NCI-H526 (cell line): ENCODE results near the gene ICA1L.
"Not testable (repeated sequence)": the region's sequence is repeated elsewhere in the genome, so short reads cannot be mapped to it uniquely, and the experiment has no call there.

Experiments used
- DNase-seq, 2 experiments: peaks; one replicate each; lab custom pipeline; 2025; lab: John Stamatoyannopoulos, UW

The ICA1L gene

DNA sequence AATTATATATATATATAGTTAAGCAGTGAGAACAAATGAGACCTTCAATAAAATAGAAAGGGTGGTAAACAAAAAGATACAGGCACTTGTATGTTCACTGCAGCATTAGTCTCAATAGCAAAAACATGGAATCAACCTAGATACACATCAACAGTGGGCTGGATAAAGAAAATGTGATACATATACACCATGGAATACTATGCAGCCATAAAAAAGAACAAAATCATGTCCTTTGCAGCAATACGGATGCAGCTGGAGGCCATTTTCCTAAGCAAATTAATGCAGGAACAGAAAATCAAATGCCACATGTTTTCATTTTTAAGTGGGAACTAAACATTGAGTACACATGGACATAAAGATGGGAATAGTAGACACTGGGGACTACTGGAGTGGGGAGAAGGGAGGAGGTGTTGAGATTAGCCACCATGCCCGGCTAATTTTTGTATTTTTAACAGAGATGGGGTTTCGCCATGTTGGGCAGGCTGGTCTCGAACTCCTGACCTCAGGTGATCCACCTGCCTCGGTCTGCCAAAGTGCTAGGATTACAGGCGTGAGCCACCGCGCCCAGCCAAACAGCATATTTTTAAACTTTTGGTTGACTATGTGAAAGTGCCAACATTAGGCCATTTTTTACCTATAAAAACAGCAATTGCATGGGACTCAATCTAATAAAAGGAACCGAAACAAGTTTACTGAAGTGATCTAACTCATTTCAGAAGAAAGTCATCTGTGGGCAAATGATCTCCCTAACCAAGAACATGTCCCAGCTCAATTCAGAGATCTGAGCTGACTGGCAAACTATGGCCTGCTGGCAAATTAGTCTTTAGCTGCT, 23.7 kb downstream of the ICA1L start:
- no peak for DNase-seq

DNA sequence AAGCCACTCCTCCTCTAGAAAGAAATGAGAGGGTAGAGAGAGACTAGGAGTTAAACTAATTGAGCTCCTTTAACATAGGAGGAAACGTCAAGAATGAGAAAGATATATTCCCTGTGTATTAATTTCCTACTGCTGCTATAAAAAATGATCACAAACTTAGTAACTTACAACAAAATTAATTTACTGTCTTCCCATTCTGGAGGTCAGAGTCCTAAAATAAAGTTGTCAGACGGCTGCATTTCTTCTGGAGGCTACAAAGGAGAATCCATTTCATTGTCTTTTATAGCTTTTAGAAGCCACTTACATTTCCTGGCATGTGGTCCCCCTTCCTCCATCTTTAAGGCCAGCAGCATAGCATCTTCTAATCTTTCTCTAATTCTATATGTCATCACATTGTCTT, 26.9 kb downstream of the ICA1L start:
- DNase-seq: no peak

DNA sequence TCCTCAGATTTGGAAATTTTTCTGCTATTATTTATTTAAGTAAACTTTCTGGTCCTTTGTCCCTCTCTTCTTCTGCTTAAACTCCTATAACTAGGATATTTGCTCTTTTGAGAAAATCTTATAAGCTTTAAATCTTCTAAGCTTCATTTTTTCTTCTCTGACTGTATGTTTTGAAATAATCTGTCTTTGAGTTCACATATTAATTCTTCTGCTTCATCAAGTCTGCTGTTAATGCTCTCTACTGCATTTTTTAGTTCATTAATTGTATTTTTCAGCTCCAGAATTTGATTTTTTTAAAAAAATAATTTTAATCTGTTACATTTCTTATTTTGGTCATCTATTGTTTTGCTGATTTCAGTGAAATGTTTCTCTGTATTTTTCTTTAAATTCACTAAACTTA, 28.9 kb downstream of the ICA1L start:
- DNase-seq: no peak

DNA sequence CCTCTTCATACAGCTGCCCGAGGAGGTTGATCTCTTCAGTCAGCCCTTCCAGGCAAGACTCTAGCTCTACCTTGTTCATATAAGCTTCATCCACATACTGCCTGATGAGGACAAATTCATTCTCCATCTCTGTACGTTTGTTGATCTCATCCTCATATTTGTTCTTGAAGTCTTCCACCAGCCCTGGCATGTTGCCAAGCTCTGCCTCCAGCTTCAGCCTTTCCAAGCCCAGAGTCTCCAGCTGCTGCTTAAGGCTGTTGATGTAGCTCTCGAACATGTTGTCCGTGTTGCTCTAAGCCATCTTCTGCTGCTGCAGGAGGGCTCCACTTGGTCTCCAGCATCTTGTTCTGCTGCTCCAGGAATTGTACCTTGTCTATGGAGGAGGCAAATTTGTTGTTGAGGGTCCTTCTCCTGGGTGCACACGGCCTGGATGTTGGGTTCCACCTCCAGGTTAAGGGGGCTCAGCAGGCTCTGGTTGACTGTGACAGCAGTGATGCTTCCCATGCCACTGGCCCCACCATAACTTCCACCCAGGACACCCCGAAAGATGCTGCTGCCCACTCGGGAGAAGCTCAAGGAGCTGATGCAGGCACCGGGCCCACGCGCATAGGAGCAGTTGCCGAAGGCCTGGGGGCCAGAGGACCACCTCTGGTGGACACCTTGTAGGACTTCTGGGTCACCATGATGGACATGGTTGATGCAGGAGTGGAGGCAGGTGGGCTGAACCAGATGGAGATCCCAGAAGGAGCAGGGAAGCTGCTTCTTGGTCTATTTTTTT, 30.3 kb downstream of the ICA1L start:
- no peak for DNase-seq

DNA sequence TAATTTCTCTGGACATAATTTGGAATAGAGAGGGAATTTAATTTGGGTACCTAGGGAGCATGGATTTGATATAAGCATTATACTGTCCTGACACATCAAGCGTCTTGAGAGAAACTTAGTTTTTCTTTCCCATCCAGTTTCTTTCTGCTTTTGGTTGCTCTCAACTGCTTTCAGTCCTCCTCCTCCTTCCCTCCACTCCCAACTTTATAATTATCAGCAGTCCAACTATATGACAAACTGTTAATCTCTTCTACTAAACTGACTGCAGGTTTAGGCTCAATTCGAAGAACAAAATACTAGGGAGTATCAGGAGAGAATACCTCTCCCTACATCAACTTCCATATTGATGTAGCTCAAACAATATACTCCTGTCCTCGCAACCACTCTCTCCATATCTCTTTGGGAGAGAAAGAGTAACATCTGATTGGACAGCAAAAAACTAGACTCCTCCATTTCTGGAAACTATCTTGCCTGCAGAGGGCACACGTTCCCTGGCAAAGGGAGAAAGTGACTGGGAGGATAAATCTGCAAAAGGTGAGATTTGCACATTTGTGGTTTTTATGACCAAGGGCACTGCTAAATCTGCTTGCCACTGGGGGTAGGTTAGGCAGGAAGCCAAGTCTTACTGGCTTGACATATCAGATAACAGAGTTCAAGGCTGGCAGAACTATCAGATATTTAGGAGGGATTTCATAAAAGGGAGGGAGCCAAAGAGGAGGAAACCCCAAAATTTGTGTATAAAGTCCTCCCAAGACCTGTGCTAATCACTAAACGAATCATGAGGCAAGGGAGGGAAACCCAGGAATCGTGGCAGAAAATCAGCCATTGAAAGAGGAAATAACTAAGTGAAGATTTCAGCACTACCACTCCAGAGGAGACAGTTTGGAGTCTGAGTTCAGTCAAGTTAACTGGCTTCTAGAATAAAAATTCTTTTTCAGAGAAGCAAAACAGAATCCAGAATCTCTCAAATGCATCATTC, 40.0 kb downstream of the ICA1L start:
- peak; percentile 15 to 65 for DNase-seq

DNA sequence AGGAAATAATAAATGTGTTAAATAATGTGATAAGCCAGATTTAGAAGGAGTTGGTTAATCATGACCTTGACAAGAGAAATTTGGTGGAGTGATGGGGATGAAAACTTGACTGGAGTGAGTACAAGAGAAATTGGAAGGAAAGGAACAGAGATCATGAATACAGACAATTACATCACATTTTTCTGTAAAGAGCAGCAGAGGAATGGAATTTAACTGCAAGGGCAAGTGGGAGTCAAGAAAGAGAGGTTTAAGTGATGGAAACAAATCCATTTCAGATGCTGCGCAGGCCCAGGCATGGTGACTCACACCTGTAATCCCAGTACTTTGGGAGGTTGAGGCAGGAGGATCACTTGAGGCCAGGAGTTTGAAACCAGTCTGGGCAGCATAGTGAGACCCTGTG, 46.7 kb downstream of the ICA1L start:
- DNase-seq: no peak

DNA sequence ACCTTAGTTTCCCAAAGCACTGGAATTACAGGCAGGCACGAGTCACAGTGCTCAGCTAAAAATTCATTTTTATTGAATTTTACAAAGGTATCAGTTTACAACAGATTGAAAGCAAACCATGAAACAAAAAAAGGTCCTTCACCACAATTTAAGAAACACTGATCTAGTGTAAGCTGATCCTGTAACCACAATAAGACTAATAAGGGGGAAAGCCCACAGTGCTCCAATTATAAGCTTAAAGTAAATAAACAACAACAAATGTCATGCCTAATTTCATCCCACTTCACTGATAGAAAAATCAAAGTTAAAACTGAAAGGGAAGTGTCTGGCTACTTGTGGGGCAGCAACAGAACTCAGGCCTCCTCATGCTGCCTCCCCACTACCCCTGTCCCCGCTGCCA, 49.2 kb downstream of the ICA1L start:
- DNase-seq: no peak

DNA sequence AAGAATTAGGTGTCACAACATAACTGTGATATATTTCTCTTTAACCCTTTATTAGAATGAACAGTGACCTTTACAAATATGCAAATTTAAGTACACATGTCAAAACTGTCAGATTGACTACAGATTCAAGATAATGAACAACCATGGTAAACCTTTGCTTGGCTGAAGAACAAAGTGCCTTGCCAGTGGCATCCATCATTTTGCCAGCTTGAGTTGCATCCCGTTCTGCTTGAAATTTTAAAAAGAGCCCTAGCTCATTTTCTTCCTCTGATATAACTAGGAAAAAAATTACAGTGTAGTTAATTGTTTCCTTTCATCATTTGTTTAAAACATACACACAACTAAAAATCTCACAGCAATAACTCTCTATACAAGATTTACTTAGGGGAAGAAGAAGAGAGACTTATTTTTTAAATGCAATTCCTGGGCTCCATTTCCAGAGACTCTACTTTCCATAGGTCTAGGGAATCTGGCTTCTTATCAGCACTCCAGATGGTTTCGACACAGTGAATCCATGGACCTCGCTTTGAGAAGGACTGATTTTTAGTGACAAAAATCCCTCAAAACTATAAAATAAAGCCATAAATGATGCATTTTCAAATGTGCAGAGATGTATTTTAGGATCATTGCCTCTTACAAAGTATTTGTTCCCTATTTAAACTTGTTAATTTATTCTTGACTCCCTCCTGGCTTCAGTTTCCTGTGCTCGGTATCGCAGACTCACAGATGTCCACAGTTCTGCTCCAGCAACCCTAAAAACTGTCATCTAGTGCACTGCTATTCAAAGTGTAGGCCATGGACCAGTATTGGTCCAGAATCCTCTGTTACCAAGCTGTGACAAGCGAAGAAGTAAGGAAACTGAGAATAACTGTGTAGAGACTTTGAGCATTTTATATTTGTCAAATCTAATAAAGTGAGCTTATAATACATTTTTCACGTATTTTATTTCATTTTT, 50.1 kb downstream of the ICA1L start:
- DNase-seq: no peak

DNA sequence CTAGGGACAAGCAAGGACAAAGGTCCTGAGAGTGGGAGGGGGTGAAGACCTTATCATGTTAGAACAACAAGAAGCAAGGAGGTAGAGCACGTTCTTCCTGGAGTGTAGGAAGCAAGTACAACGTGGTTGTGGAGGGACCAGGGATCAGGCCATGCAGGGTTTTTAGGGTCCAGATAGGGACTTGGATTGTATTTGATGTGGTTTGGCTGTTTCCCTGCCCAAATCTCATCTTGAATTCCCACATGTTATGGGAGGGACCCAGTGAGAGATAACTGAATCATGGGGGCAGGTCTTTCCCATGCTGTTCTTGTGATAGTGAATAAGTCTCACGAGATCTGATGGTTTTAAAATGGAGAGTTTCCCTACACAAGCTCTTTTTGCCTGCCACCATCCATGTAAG, 53.2 kb downstream of the ICA1L start:
- no peak for DNase-seq

DNA sequence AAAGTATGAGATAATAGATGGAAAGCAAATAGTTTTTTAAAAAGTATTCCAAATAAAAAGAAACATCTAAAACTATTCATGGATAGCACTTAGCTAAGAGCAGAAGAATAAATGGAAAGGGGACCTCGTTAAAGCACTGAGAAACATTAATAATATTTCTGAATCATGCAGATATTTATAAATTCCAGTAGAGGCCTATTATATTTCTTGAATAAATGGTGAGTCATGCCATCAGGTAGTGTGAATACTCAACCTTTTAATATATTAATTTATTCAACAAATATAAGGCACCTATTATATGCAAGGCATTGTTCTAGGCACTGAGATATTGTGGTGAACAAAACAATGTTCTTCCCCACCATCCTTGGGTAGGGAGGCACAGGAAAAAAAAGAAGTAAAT, 53.8 kb downstream of the ICA1L start:
- DNase-seq: no peak

DNA sequence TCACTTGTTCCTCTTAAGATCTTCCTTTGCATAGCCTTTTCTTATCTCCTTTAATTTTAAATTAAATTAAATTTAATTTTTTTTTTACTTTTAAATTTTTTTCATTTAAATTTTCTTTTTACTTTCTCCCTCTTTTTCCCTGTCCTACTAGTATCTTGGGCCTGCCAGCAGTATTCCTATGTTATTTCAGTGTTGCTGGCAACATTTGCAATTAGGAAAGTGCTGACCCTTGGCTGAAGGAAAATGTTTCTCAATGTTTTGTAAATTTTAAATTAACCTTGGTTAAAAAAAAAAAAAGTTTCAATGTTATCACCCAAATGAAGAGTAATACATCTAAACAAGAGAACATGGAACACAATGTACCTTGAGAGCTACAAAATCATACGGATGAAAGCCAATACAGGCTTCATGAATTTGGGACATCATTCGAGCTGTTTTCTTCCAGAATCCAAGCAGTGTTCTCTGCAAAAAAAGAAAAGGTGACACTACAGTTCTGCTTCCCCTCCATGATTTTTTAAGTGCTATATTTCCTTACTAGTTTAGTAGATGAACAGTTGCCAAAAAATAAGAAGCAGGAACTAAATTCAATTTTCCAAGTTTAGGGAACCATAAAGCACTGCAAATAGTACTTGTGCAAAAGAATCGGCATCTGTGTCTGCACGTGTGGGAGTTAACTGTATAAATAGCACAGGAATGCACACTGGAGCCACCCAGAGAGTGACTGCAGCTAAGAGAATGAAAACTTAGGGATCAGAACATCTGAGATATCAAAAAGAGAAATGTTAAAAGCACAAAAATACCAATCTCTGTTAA, 55.8 kb downstream of the ICA1L start:
- DNase-seq: no peak

DNA sequence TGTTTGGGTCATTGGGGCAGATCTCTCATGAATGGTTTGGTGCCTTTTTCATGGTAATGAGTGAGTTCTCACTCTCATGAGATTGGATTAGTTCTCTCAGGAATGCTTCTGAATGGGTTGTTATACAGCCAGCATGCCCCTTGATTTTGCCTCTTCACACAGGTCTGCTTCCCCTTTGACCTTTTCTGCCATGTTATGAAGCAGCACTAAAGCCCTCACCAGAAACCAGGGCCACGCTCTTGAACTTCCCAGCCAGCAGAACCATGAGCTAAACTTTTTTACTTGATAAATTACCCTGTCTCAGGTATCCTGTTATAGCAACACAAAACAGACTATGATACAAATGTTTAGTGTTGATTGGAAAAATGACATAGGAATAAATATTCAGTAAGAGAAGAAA, 57.3 kb downstream of the ICA1L start:
- DNase-seq: no peak

DNA sequence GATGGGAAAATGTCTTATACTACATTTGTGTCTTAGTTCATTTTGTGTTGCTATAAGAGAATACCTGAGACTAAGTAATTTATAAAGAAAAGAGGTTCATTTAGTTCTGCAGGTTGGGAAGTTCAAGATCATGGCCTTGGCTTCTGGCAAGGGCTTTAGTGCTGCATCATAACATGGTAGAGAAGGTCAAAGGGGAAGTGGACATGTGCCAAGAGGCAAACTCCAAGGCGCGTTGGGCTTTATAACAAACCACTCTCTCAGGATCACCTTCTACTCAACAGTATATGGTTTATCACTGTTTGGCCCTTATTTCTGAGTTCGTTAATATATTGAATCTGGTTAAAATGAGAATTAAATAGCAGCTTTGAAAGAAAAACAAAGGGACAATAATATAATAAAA, 58.2 kb downstream of the ICA1L start:
- no peak for DNase-seq

DNA sequence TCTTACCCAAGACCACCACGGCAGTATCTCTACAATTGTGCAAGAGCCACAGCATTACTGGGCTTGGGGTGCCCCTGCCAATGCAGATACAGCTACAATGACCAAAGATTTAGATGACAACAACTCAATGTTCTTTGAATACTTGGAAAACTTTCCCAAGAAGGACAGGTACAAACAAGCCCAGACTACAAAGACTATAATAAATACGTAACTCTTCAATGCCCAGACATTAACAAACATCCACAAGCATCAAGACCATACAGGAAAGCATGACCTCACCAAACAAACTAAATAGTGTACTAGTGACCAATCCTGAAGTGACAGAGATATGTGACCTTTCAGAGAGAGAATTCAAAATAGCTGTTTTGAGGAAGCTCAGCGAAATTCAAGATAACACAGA, 62.8 kb downstream of the ICA1L start:
- no peak for DNase-seq

DNA sequence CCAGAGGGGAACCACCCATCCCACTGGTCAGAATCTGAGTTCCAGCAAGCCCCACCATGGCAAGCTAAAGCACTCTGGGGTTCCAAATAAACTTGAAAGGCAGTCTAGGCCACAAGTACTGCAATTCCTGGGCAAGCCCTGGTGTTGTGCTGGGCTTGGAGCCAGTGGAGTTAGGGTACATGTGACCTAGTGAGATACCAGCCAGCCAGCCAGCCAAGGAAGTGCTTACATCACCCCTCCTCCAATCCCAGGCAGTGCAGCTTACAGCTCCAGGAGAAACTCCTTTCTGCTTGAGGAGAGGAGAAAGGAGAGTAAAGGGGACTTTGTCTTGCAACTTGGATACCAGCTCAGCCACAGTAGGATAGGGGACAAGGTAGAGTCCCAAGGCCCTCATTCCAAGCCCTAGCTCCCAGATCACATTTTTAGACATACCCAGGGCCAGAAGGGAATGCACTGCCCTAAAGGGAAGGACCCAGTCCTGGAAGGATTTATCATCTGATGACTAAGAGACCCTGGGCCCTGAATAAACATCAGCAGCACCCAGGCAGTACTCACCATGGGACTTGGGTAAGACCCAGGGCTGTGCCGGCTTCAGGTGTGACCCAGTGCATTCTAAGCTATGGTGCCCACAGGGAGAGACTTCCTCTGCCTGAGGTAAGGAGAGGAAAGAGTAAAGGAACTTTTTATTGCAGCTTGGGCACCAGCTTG, 64.0 kb downstream of the ICA1L start:
- DNase-seq: not testable (repeated sequence)

DNA sequence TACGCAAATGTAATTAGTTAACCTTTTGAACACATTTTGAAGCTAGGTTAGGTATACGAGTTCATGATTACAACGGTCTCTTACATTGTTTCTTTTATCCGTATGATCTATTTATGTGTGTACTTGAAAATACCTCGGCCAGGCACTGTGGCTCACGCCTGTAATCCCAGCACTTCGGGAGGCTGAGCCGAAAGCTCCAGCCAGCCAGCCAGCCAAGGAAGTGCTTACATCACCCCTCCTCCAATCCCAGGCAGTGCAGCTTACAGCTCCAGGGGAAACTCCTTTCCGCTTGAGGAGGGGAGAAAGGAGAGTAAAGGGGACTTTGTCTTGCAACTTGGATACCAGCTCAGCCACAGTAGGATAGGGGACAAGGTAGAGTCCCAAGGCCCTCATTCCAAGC, 65.7 kb downstream of the ICA1L start:
- not testable (repeated sequence) for DNase-seq

DNA sequence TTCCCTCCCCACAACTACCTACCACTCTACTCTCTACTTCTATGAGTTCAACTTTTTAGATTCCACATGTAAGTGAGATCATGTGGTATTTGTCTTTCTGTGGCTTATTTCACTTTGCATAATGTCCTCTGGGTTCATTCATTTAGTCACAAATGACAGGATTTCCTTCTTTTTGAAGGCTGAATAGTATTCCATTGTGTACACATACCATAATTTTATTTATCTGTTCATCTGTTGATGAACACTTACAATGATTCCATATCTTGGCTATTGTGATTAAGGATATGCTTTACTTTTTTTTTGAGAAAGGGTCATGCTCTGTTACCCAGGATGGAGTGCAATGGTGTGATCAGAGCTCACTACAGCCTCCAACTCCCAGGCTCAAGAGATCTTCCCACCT, 73.6 kb downstream of the ICA1L start:
- DNase-seq: no peak

DNA sequence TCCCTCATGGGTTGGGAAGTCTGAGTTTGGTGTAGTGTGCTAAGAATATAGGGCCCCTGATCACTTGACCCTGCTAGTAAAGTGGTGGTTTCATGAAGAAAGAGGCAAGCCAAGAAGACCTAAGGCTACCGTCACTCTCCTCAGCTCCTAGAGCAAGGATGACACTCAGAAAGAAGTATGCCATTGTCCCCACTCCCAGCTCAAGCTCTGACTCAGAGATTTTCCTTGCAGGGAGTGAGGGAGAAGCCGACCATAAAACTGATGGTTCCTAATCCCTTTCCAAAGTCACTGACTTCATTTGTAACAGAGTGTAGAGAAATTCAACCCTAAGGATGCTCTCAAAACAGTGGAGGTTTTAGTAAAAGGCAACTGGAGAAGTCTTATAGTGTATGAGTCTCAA, 80.9 kb downstream of the ICA1L start:
- no peak for DNase-seq

DNA sequence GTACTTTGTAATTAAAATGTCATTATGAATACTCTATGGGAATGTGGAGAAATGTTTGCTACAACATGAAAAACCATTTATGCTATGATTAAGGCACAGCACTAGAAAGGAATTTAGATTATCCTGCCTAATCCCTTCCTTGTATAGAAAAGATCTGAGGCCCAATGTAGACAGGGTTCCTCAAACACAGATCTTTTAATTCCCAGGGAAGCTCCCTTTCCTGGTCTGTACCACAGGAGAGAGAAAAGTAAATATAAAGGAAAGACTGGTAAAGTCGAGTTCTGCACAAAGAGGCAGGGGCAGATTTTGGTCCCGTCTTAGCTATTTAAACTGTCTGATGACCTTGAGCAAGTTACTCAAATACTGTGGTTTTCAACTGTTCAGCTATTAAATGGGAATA, 84.7 kb downstream of the ICA1L start:
- DNase-seq: no peak
